ENCODE measurements around the gene F12. TPM values are rescaled to one million over a fixed set of nuclear protein-coding genes. Genes with fewer than 3 reads are reported as not detected.

The F12 gene
- polyA plus RNA-seq, 2 donors, result 18.1 to 33.5 TPM

GRCh38 chr5:177446200-177447065, 37.1 kb upstream of the F12 start, which contains the start of gene PRR7:
TSS of gene PRR7 (plus strand) at chr5:177446814. CDS start at chr5:177455068, 8,254 bp downstream.
- H3K27ac ChIP-seq (ENCODE audit: low read depth in 2 of 2, low read length in 1 of 2), result peak within 1 kb of the TSS in 1 of 2 donors; percentile 23
- H3K4me3 ChIP-seq (ENCODE audit: low read depth in 1 of 2, low read length in 2 of 2), result peak within 1 kb of the TSS; percentile 56 to 67
- peaks cover 6 to 26% of the 10 kb centered on the region in 2 donors for H3K4me1 ChIP-seq (ENCODE audit: control insufficient read depth in 2 of 2, insufficient read depth in 2 of 2, low read length in 1 of 2)
- H3K36me3 ChIP-seq (ENCODE audit: control insufficient read depth in 2 of 2, insufficient read depth in 2 of 2, low read length in 1 of 2), result peaks cover 0 to 4% of the 10 kb centered on the region in 2 donors
- no peaks in the 10 kb centered on the region for H3K27me3 ChIP-seq (ENCODE audit: control insufficient read depth in 1 of 2, insufficient read depth in 2 of 2, low read length in 2 of 2)
- no peaks in the 10 kb centered on the region for H3K9me3 ChIP-seq (ENCODE audit: control insufficient read depth in 2 of 2, insufficient read depth in 1 of 2, low read depth in 1 of 2, low read length in 1 of 2)
- WGBS, 2 donors, result 0 to 1% methylated on average over 47 to 89 of the region's 89 CpGs

GRCh38 chr5:177445917-177446199, 36.5 kb upstream of the F12 start:
- H3K36me3 ChIP-seq (ENCODE audit: control insufficient read depth in 2 of 2, insufficient read depth in 2 of 2, low read length in 1 of 2), result peaks cover 0 to 10% of the 10 kb centered on the region in 2 donors
- H3K27ac ChIP-seq (ENCODE audit: low read depth in 2 of 2, low read length in 1 of 2), result no peak overlapping the region
- no peaks in the 10 kb centered on the region for H3K9me3 ChIP-seq (ENCODE audit: control insufficient read depth in 2 of 2, insufficient read depth in 1 of 2, low read depth in 1 of 2, low read length in 1 of 2)
- 4 to 5% methylated on average over 8 of the region's 8 CpGs for WGBS, 2 donors
- no peaks in the 10 kb centered on the region for H3K27me3 ChIP-seq (ENCODE audit: control insufficient read depth in 1 of 2, insufficient read depth in 2 of 2, low read length in 2 of 2)
- H3K4me3 ChIP-seq (ENCODE audit: low read depth in 1 of 2, low read length in 2 of 2), result peak overlapping the region in 1 of 2 donors; percentile 56
- H3K4me1 ChIP-seq (ENCODE audit: control insufficient read depth in 2 of 2, insufficient read depth in 2 of 2, low read length in 1 of 2), result peaks cover 6 to 26% of the 10 kb centered on the region in 2 donors

- H3K4me1 ChIP-seq (ENCODE audit: control insufficient read depth in 2 of 2, insufficient read depth in 2 of 2, low read length in 1 of 2), result peaks cover 6 to 26% of the 10 kb centered on the region in 2 donors
- no peaks in the 10 kb centered on the region for H3K27me3 ChIP-seq (ENCODE audit: control insufficient read depth in 1 of 2, insufficient read depth in 2 of 2, low read length in 2 of 2)
These were observed 35.9 kb upstream of the F12 start for GRCh38 chr5:177445052-177445916.

GRCh38 chr5:177444106-177445051, 35.0 kb upstream of the F12 start:
- H3K4me3 ChIP-seq (ENCODE audit: low read depth in 1 of 2, low read length in 2 of 2), result no peak overlapping the region
- no peaks in the 10 kb centered on the region for H3K27me3 ChIP-seq (ENCODE audit: control insufficient read depth in 1 of 2, insufficient read depth in 2 of 2, low read length in 2 of 2)
- 48 to 55% methylated on average over 7 of the region's 7 CpGs for WGBS, 2 donors
- H3K36me3 ChIP-seq (ENCODE audit: control insufficient read depth in 2 of 2, insufficient read depth in 2 of 2, low read length in 1 of 2), result peaks cover 5 to 16% of the 10 kb centered on the region in 2 donors
- H3K9me3 ChIP-seq (ENCODE audit: control insufficient read depth in 2 of 2, insufficient read depth in 1 of 2, low read depth in 1 of 2, low read length in 1 of 2), result no peaks in the 10 kb centered on the region
- H3K27ac ChIP-seq (ENCODE audit: low read depth in 2 of 2, low read length in 1 of 2), result no peak overlapping the region
- H3K4me1 ChIP-seq (ENCODE audit: control insufficient read depth in 2 of 2, insufficient read depth in 2 of 2, low read length in 1 of 2), result peaks cover 3 to 19% of the 10 kb centered on the region in 2 donors

More at GRCh38 chr5:177445052-177445916, 35.9 kb upstream of the F12 start:
- Histone ChIP-seq H3K4me3 (ENCODE audit: low read depth in 1 of 2, low read length in 2 of 2) (no peak overlapping the region), H3K9me3 (ENCODE audit: control insufficient read depth in 2 of 2, insufficient read depth in 1 of 2, low read depth in 1 of 2, low read length in 1 of 2) (no peaks in the 10 kb centered on the region), H3K27ac (ENCODE audit: low read depth in 2 of 2, low read length in 1 of 2) (no peak overlapping the region), H3K36me3 (ENCODE audit: control insufficient read depth in 2 of 2, insufficient read depth in 2 of 2, low read length in 1 of 2) (peaks cover 3 to 15% of the 10 kb centered on the region in 2 donors)
- WGBS, 2 donors, result 48 to 52% methylated on average over 10 of the region's 10 CpGs

- WGBS, 2 donors, result 58 to 67% methylated on average over 15 of the region's 15 CpGs
- peaks cover 2 to 17% of the 10 kb centered on the region in 2 donors for H3K4me1 ChIP-seq (ENCODE audit: control insufficient read depth in 2 of 2, insufficient read depth in 2 of 2, low read length in 1 of 2)
- no peaks in the 10 kb centered on the region for H3K27me3 ChIP-seq (ENCODE audit: control insufficient read depth in 1 of 2, insufficient read depth in 2 of 2, low read length in 2 of 2)
- H3K36me3 ChIP-seq (ENCODE audit: control insufficient read depth in 2 of 2, insufficient read depth in 2 of 2, low read length in 1 of 2), result peaks cover 9 to 21% of the 10 kb centered on the region in 2 donors
- no peak overlapping the region for H3K4me3 ChIP-seq (ENCODE audit: low read depth in 1 of 2, low read length in 2 of 2)
- H3K9me3 ChIP-seq (ENCODE audit: control insufficient read depth in 2 of 2, insufficient read depth in 1 of 2, low read depth in 1 of 2, low read length in 1 of 2), result no peaks in the 10 kb centered on the region
- H3K27ac ChIP-seq (ENCODE audit: low read depth in 2 of 2, low read length in 1 of 2), result peak overlapping the region in 1 of 2 donors; percentile 36
These were observed 34.0 kb upstream of the F12 start for GRCh38 chr5:177443144-177443983.

- H3K4me1 ChIP-seq (ENCODE audit: control insufficient read depth in 2 of 2, insufficient read depth in 2 of 2, low read length in 1 of 2), result peaks cover 2 to 10% of the 10 kb centered on the region in 2 donors
- H3K9me3 ChIP-seq (ENCODE audit: control insufficient read depth in 2 of 2, insufficient read depth in 1 of 2, low read depth in 1 of 2, low read length in 1 of 2), result no peaks in the 10 kb centered on the region
- no peaks in the 10 kb centered on the region for H3K27me3 ChIP-seq (ENCODE audit: control insufficient read depth in 1 of 2, insufficient read depth in 2 of 2, low read length in 2 of 2)
- H3K27ac ChIP-seq (ENCODE audit: low read depth in 2 of 2, low read length in 1 of 2), result no peak overlapping the region
- H3K36me3 ChIP-seq (ENCODE audit: control insufficient read depth in 2 of 2, insufficient read depth in 2 of 2, low read length in 1 of 2), result peaks cover 9 to 29% of the 10 kb centered on the region in 2 donors
- H3K4me3 ChIP-seq (ENCODE audit: low read depth in 1 of 2, low read length in 2 of 2), result no peak overlapping the region
- WGBS, 2 donors, result 78 to 83% methylated on average over 20 of the region's 20 CpGs
These were observed 32.9 kb upstream of the F12 start for GRCh38 chr5:177442066-177442826.

- WGBS, 2 donors, result 78 to 85% methylated on average over 23 to 26 of the region's 26 CpGs
- Histone ChIP-seq H3K27ac (ENCODE audit: low read depth in 2 of 2, low read length in 1 of 2) (no peak overlapping the region), H3K4me1 (ENCODE audit: control insufficient read depth in 2 of 2, insufficient read depth in 2 of 2, low read length in 1 of 2) (peaks cover 2 to 5% of the 10 kb centered on the region in 2 donors), H3K4me3 (ENCODE audit: low read depth in 1 of 2, low read length in 2 of 2) (no peak overlapping the region), H3K9me3 (ENCODE audit: control insufficient read depth in 2 of 2, insufficient read depth in 1 of 2, low read depth in 1 of 2, low read length in 1 of 2) (no peaks in the 10 kb centered on the region), H3K36me3 (ENCODE audit: control insufficient read depth in 2 of 2, insufficient read depth in 2 of 2, low read length in 1 of 2) (peaks cover 9 to 30% of the 10 kb centered on the region in 2 donors), H3K27me3 (ENCODE audit: control insufficient read depth in 1 of 2, insufficient read depth in 2 of 2, low read length in 2 of 2) (no peaks in the 10 kb centered on the region)
These were observed 31.8 kb upstream of the F12 start for GRCh38 chr5:177440990-177441780.

Data from esophagus (tissue), 2 donors.